Activated CD8-positive, alpha-beta memory T cell treated with anti-CD3 and anti-CD28 coated beads for 1 hour (primary cell): ENCODE measurements around the gene AGRP.
"Not testable (repeated sequence)": the region's sequence is repeated elsewhere in the genome, so short reads cannot be mapped to it uniquely, and the experiment has no call there.

ENCODE experiments used
- DNase-seq, 2 donors: peaks; one replicate each; pipeline ENCODE4 v3.0.0-alpha.2; 2020; ENCODE audit warnings: low read depth in 1 of 2; ENCODE audit errors: extremely low read depth in 1 of 2

AGRP gene, protein sequence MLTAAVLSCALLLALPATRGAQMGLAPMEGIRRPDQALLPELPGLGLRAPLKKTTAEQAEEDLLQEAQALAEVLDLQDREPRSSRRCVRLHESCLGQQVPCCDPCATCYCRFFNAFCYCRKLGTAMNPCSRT

GRCh38 chr16:67483150-67483549 lies at the start of gene AGRP:
AGRP (minus strand) TSS chr16:67483547; CDS start chr16:67483398, 149 bp downstream.
- no peak for DNase-seq

GRCh38 chr16:67531247-67531646 lies 47.9 kb upstream of the AGRP start:
- no peak for DNase-seq

DNA sequence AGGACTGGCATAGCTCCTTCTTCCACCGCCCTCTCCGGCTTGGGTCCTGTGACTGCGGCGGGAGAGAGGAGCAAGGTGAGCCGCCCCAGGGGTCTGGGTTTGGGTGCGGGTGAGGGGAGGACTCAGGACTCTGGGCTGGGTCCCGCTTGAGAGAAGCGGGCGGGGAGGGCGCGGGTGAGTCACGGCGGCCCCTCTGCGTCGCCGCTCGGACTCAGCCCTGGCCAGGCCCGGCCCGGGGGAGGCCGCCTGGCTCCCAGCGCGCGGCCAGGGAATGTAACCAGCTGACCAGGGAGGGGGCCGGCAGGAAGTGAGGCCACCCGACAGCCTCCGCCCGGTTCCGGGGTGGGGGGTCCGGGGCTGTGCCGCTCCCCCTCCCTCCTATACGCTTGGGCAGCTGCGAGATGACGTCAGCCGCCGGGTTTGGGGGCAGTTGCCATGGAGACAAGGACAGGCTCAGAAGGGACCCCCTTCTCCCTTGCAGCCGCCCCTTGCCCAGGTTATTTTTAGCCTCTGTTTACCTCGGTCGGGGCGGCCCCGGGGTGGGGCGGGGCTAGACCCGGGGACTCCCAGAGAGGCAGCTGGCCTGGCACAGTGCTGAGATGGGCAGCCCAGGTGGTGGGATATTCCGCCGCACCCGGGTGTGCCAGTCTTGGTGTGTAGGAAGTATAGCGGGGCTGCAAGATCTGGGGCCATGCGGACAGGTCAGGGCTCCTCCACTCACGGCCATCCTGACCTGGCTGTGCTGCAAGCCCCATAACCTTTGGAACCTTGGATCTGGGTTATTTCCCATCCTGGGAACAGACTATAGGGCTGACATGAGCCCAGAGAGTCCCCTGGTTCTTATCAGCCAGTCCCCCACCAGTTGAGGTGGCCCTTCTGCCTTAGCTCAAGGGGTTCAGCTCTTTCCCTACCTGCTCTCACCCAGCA lies 46.9 kb upstream of the AGRP start:
- no peak for DNase-seq

DNA sequence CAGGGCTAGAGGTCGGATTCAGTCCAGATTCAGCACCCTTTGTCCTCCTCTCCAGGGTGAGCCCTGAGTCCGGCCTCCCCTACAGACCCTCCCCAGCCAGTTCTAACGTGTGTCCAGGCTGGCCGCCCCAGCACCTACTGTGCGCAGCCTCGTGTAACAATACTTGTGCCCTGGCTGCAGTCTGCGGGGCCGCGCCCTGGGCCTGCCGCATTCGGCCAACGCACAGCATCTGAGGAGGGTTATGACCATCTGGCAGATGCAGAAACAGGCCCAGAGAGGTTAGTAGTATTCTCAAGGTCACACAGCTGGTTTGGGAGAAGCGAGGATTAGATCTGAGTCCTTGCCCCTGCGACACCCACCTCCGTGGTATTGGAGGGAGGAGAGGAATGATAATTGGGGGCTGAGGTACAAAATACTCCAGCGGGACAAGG lies 46.2 kb upstream of the AGRP start:
- DNase-seq, result no peak

GRCh38 chr16:67528870-67529581 lies 45.7 kb upstream of the AGRP start:
- no peak for DNase-seq

DNA sequence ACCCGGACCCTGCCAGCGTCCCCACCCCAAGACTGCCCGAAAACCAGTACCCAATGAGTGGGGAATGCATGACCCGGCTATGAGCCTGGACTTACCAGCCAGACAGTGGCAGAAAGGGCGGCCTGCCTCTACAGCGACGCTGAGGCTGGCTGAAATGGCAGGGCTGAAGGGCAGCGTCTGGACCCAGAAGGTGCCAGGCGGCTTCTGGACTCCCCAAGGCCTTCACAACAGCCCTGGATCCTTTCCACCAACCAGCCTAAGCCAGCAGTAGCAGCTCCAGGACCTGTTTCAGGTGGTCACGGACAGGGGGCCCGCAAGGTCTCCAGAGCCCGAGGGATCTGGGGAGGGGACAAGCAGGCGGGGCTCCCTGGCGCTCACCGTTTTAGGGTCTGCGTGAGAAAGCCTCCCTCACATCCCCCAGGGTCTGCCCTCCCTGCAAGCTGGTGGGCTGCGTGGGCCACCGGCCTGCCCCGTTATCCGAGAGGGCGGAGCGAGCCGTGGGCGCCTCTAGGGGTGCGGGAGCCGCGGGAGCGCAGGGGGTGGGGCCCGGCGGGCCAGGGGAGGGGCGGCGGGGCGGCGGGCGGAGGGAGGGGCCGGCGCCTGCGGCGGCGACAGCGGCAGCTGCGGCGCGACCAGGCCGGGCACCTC lies 45.0 kb upstream of the AGRP start, which contains the start of gene RIPOR1:
Gene RIPOR1 (plus strand): TSS at position 608 of the 648 bp plus-strand sequence. CDS start 9,618 bp downstream, outside the sequence.
- no peak for DNase-seq

DNA sequence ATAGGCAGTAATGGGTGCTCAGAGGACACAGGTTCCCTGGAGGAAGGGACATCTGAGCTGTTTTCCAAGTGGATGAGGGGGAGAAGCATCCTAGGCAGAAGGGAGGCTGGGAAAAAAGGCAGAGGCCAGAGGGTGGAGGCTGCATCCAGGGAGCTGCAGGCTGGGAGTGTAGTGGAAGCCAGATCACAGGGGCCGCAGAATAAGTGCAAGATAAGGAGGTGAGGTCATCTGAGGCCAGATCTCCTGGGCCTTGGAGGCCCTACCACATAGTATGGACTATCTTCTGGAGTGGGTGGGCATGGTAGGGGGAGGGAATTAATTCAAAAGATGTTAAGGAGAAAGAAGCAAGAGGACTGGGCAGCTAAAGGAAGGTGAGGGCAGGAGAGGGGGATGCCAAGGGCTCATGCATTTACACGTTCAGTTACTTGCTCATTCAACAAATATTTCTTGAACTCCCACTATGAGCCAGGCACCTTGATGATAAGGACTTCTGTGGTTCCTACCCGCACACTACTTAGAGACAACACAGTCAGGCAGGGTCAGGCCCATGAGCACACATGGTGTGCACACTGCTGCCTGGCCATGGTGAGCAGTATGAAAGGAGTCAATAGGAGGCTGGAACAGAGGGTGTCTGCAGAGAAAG lies 42.9 kb upstream of the AGRP start:
- no peak for DNase-seq

DNA sequence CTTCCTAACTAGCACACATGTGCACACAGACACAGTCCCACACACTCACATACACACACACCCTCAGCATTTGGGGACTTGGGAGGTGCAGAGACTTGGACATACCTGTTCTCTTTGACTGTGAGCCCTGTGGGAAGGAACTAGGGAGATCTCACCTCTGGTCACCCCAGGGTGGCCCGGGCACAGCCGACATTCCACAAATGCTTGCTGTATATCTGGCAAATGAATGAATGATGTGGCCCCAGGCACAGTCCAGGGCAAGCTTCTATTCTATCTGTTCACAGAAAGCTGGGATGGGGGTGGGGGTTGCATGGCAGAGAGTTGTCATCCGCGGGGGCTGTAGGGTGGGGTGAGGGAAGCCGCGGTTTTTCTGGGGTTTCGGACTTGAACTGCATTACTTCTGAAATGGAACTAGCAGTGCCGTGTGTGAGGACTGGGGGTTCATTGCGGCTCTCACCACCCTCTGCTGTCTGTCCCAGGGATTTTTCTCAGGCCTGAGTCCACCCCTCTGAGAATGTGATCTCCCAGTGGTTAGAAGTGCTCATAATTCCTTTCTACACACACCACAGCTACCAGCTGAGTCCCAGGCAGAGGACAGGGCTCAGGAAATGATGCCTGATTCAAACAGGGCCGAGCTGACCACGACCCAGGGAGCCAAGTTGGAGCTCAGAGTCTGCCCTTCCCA lies 42.0 kb upstream of the AGRP start:
- no peak for DNase-seq

DNA sequence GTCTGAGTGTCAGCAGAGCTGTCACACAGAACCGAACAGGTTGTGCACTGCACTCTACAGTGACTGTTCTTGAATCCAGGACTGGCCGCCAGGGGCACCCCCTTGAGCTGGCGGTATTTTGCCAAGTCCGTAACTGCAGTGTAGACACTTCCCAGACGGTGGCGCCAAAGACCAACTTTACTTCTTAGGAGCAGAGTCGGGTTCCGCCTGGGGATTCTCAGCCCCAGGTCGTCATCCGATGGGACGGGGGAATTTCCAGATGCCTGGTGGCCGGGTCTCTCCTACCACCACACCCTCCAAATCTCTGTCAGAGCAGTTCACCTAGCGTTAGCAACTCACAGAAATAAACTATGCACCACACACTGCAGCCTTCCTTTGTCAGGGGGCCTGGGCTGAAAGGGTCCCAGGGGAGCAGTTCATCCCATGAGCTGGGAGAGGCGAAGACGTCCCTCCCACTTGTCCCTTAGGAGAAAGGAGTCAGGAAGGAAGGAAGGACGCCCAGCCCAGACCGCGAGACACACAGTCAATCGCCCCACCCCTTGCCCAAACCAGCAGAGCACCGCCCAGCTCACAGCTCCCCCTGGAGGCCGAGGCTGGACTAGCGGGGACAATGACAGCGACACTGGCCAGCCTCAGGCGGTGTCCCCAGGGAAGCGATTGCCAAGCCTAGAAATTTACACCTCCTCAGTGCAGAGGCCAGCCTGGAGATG lies 37.9 kb upstream of the AGRP start:
- DNase-seq, result peak; percentile 92 to 96

- no peak for DNase-seq
Observed at GRCh38 chr16:67519242-67519641, 35.9 kb upstream of the AGRP start.

DNA sequence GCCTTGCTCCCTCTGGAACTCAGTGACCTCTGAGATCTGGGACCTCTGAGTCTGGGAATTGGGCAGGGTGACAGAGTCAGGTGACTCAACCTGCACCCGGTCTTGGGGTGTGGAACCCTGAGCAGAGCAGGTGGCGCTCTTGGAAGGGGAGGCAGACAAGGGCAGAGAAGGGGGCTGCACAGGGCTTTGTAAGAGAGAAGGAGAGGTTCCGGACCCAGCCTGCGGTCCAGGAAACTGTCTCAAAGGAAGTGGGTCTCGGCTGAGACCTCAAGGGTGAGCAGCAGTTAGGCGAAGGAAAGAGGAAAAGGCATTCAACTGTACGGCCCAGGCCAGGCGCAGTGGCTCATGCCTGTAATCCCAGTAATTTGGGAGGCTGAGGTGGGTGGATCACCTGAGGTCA lies 35.3 kb upstream of the AGRP start:
- no peak for DNase-seq

GRCh38 chr16:67517661-67518423 lies 34.5 kb upstream of the AGRP start:
- DNase-seq, result no peak

GRCh38 chr16:67517155-67517445 lies 33.8 kb upstream of the AGRP start:
- DNase-seq, result no peak

- DNase-seq, result no peak
Observed at GRCh38 chr16:67516296-67517154, 33.2 kb upstream of the AGRP start.

GRCh38 chr16:67514382-67514828 lies 31.1 kb upstream of the AGRP start:
- DNase-seq, result peak; percentile 49 to 64

DNA sequence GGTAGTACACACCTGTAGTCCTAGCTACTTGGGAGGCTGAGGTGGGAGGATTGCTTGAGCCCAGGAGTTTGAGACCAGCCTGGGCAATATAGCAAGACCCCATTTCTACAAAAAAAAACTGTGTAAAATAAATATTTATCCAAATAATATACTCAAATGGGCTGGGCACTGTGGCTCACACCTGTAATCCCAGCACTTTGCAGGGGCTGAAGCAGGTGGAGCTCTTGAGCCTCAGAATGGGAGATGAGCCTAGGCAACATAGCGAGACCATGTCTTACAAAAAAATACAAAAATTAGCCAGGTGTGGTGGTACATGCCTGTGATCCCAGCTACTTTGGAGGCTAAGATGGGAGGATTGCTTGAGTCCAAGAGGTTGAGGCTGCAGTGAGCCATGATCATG lies 30.5 kb upstream of the AGRP start:
- not testable (repeated sequence) for DNase-seq

GRCh38 chr16:67509016-67509415 lies 25.7 kb upstream of the AGRP start:
- DNase-seq, result no peak

DNA sequence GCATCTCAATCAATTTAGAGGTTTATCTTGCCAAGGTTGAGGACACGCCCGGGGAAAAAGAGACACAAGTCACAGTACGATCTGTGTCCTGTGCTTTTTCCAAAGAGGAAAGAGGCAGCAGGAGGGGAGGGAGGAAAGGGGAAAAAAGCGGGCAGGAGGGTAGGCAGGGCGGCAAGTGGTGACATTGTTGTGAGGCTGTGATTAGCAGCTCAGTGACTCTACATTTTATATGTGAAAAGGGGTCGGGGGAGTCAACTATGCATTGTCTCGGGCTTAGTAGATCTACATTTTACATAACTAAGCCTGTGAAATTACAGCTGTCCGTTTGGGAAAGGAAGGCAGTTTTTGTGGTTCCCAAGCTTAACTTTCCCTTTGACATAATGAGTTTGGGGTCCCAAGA lies 23.1 kb upstream of the AGRP start:
- no peak for DNase-seq
